Trophoblast cell (in vitro differentiated cells and primary cell): ENCODE data around the gene CEBPE.

ENCODE experiments used
- DNase-seq, 2 donors: peaks; one replicate each; pipeline ENCODE4 v3.0.0-alpha.2; 2016
- H2AFZ ChIP-seq: 2 replicates; pipeline ENCODE4 v1.6.1; 2013; ENCODE audit warnings: low read length, moderate library complexity, mild to moderate bottlenecking; ENCODE audit not compliant: insufficient read depth, poor library complexity
- H2AK5ac ChIP-seq: 2 replicates; pipeline ENCODE4 v1.6.1; 2013; ENCODE audit warnings: mild to moderate bottlenecking, low read length
- H2BK120ac ChIP-seq: 2 replicates; pipeline ENCODE4 v1.6.1; 2013; ENCODE audit warnings: low read length, mild to moderate bottlenecking, moderate library complexity; ENCODE audit not compliant: insufficient read depth, poor library complexity
- H2BK12ac ChIP-seq: 2 replicates; pipeline ENCODE4 v1.6.1; 2013; ENCODE audit warnings: mild to moderate bottlenecking, low read length, moderate library complexity
- H2BK5ac ChIP-seq: 2 replicates; pipeline ENCODE4 v1.6.1; 2013; ENCODE audit warnings: low read length, low read depth, moderate library complexity, mild to moderate bottlenecking; ENCODE audit not compliant: poor library complexity
- H3K14ac ChIP-seq: 2 replicates; pipeline ENCODE4 v1.6.1; 2013; ENCODE audit warnings: mild to moderate bottlenecking, low read length
- H3K18ac ChIP-seq: 2 replicates; pipeline ENCODE4 v1.6.1; 2013; ENCODE audit warnings: mild to moderate bottlenecking, low read length
- H3K23ac ChIP-seq: 2 replicates; pipeline ENCODE4 v1.6.1; 2013; ENCODE audit warnings: low read length
- H3K27ac ChIP-seq: 2 replicates; pipeline ENCODE4 v1.5.1; 2013; ENCODE audit warnings: low read depth, mild to moderate bottlenecking, inconsistent platforms, low read length, moderate library complexity
- H3K27me3 ChIP-seq: 2 replicates; pipeline ENCODE4 v1.6.1; 2013; ENCODE audit warnings: inconsistent platforms, mild to moderate bottlenecking, low read length, moderate library complexity; ENCODE audit not compliant: insufficient read depth
- H3K36me3 ChIP-seq, 2 experiments: 1 replicate in 1 of 2; 2 replicates in 1 of 2; pipeline ENCODE4 v1.6.1; 2013; ENCODE audit warnings: low read length in 2 of 2, mild to moderate bottlenecking in 2 of 2, moderate library complexity in 1 of 2; ENCODE audit not compliant: insufficient read depth in 2 of 2, control insufficient read depth in 1 of 2
- H3K4ac ChIP-seq: 2 replicates; pipeline ENCODE4 v1.6.1; 2013; ENCODE audit warnings: low read depth, mild to moderate bottlenecking, low read length, moderate library complexity
- H3K4me1 ChIP-seq, 2 experiments: 1 replicate in 1 of 2; 2 replicates in 1 of 2; pipeline ENCODE4 v1.6.1; 2013; ENCODE audit warnings: low read length in 2 of 2, mild to moderate bottlenecking in 2 of 2, moderate library complexity in 1 of 2; ENCODE audit not compliant: insufficient read depth in 2 of 2, control insufficient read depth in 1 of 2
- H3K4me2 ChIP-seq: 2 replicates; pipeline ENCODE4 v1.6.1; 2013; ENCODE audit warnings: inconsistent platforms, mild to moderate bottlenecking, low read length, moderate library complexity
- H3K4me3 ChIP-seq: 2 replicates; pipeline ENCODE4 v1.5.1; 2013; ENCODE audit warnings: mild to moderate bottlenecking, low read depth, low read length, inconsistent platforms
- H3K79me1 ChIP-seq: one replicate; pipeline ENCODE4 v1.6.1; 2013; ENCODE audit warnings: low read length
- H3K79me2 ChIP-seq: 2 replicates; pipeline ENCODE4 v1.6.1; 2013; ENCODE audit warnings: low read length, mild to moderate bottlenecking; ENCODE audit not compliant: control insufficient read depth, insufficient read depth, poor library complexity
- H3K9ac ChIP-seq: 2 replicates; pipeline ENCODE4 v1.6.1; 2013; ENCODE audit warnings: mild to moderate bottlenecking, low read length
- H3K9me3 ChIP-seq: 2 replicates; pipeline ENCODE4 v1.6.1; 2013; ENCODE audit warnings: low read depth, mild to moderate bottlenecking, control low read depth, inconsistent platforms, low read length; ENCODE audit not compliant: insufficient read depth
- H4K12ac ChIP-seq: 2 replicates; pipeline ENCODE4 v1.6.1; 2013; ENCODE audit warnings: low read depth, mild to moderate bottlenecking, low read length, moderate library complexity
- H4K8ac ChIP-seq: 2 replicates; pipeline ENCODE4 v1.6.1; 2013; ENCODE audit warnings: low read depth, mild to moderate bottlenecking, low read length, moderate library complexity
- H4K91ac ChIP-seq: one replicate; pipeline ENCODE4 v1.6.1; 2013; ENCODE audit warnings: low read depth, mild to moderate bottlenecking, low read length, moderate library complexity
- WGBS: extraction: QIAGEN DNeasy Blood & Tissue Kit; methylation state at CpG from one replicate; pipeline ENCODE4 v1.1.7; 2013; ENCODE audit warnings: missing lambda C conversion rate; ENCODE audit not compliant: insufficient read length, insufficient coverage; ENCODE audit errors: extremely low coverage; 5-methylcytosine and 5-hydroxymethylcytosine counted together

The CEBPE gene

GRCh38 chr14:23121361-23121771 lies 2.3 kb upstream of the CEBPE start:
- Histone ChIP-seq H2AK5ac (no peak overlapping the region), H3K9me3 (no peaks in the 10 kb centered on the region), H3K18ac (no peak overlapping the region), H3K27ac (no peak overlapping the region), H2AFZ (no peak overlapping the region), H3K9ac (no peak overlapping the region), H3K79me1 (no peaks in the 10 kb centered on the region), H3K14ac (no peak overlapping the region), H3K4ac (no peak overlapping the region), H3K36me3 (no peaks in the 10 kb centered on the region), H3K23ac (no peak overlapping the region), H4K12ac (no peak overlapping the region), H3K27me3 (no peaks in the 10 kb centered on the region), H4K8ac (no peak overlapping the region), H3K4me2 (no peak overlapping the region), H2BK5ac (no peak overlapping the region), H3K79me2 (no peaks in the 10 kb centered on the region), H3K4me1 (peaks cover 0 to 2% of the 10 kb centered on the region in 2 experiments), H2BK120ac (no peak overlapping the region), H2BK12ac (peak overlapping the region; percentile 27), H4K91ac (no peak overlapping the region), H3K4me3 (no peak overlapping the region)
- peak; percentile 9 to 37 for DNase-seq
- no CpG with 5 or more reads among the region's 6 CpGs for WGBS

GRCh38 chr14:23120541-23121251 lies 1.6 kb upstream of the CEBPE start:
- no peak overlapping the region for H2AK5ac ChIP-seq
- H3K27ac ChIP-seq = no peak overlapping the region
- H4K12ac ChIP-seq = no peak overlapping the region
- H2BK120ac ChIP-seq = no peak overlapping the region
- no peaks in the 10 kb centered on the region for H3K9me3 ChIP-seq
- H3K23ac ChIP-seq = no peak overlapping the region
- H2BK5ac ChIP-seq = no peak overlapping the region
- H3K4me3 ChIP-seq = no peak overlapping the region
- H3K27me3 ChIP-seq = no peaks in the 10 kb centered on the region
- H3K14ac ChIP-seq = no peak overlapping the region
- H2AFZ ChIP-seq = no peak overlapping the region
- H3K36me3 ChIP-seq = no peaks in the 10 kb centered on the region
- H3K4me2 ChIP-seq = no peak overlapping the region
- H4K8ac ChIP-seq = no peak overlapping the region
- H3K4me1 ChIP-seq = peaks cover 0 to 2% of the 10 kb centered on the region in 2 experiments
- H4K91ac ChIP-seq = no peak overlapping the region
- no peaks in the 10 kb centered on the region for H3K79me1 ChIP-seq
- no peak overlapping the region for H3K18ac ChIP-seq
- no peak overlapping the region for H3K9ac ChIP-seq
- no peak overlapping the region for H3K4ac ChIP-seq
- peak; percentile 80 to 96 for DNase-seq
- no CpG with 5 or more reads among the region's 9 CpGs for WGBS
- H2BK12ac ChIP-seq = no peak overlapping the region
- H3K79me2 ChIP-seq = no peaks in the 10 kb centered on the region

GRCh38 chr14:23119363-23120327 lies 590 bp upstream of the CEBPE start:
- H2BK5ac ChIP-seq = no peak overlapping the region

GRCh38 chr14:23117371-23118020 lies 1.6 kb downstream of the CEBPE start:
- H3K23ac ChIP-seq = no peak overlapping the region
- H3K18ac ChIP-seq = no peak overlapping the region
- H3K4me1 ChIP-seq = peaks cover 3 to 10% of the 10 kb centered on the region in 2 experiments
- H3K4ac ChIP-seq = no peak overlapping the region
- no peak overlapping the region for H3K27ac ChIP-seq
- no peak overlapping the region for H4K8ac ChIP-seq
- no peak for DNase-seq
- H3K36me3 ChIP-seq = no peaks in the 10 kb centered on the region
- H2BK12ac ChIP-seq = no peak overlapping the region
- no CpG with 5 or more reads among the region's 32 CpGs for WGBS
- H2AK5ac ChIP-seq = no peak overlapping the region
- no peak overlapping the region for H3K14ac ChIP-seq
- H3K4me2 ChIP-seq = no peak overlapping the region
- no peaks in the 10 kb centered on the region for H3K9me3 ChIP-seq
- no peak overlapping the region for H2BK120ac ChIP-seq
- H2AFZ ChIP-seq = no peak overlapping the region
- no peak overlapping the region for H4K91ac ChIP-seq
- H3K79me1 ChIP-seq = no peaks in the 10 kb centered on the region
- no peaks in the 10 kb centered on the region for H3K27me3 ChIP-seq
- no peak overlapping the region for H3K4me3 ChIP-seq
- H4K12ac ChIP-seq = no peak overlapping the region
- H3K9ac ChIP-seq = no peak overlapping the region
- H2BK5ac ChIP-seq = no peak overlapping the region
- no peaks in the 10 kb centered on the region for H3K79me2 ChIP-seq

More at GRCh38 chr14:23119363-23120327, 590 bp upstream of the CEBPE start:
- Histone ChIP-seq H3K4me3 (no peak overlapping the region), H4K91ac (no peak overlapping the region), H3K23ac (no peak overlapping the region), H3K4me1 (peaks cover 3 to 6% of the 10 kb centered on the region in 2 experiments), H3K27me3 (no peaks in the 10 kb centered on the region), H4K8ac (no peak overlapping the region), H3K14ac (no peak overlapping the region), H3K36me3 (no peaks in the 10 kb centered on the region), H3K27ac (no peak overlapping the region), H2AK5ac (no peak overlapping the region), H3K9me3 (no peaks in the 10 kb centered on the region), H4K12ac (no peak overlapping the region), H2AFZ (no peak overlapping the region), H3K4ac (no peak overlapping the region), H3K79me1 (no peaks in the 10 kb centered on the region), H3K18ac (no peak overlapping the region), H2BK120ac (no peak overlapping the region), H3K4me2 (no peak overlapping the region), H3K79me2 (no peaks in the 10 kb centered on the region), H2BK12ac (no peak overlapping the region), H3K9ac (no peak overlapping the region)
- no CpG with 5 or more reads among the region's 16 CpGs for WGBS
- DNase-seq = no peak
